ENCODE data around the gene RND3. TPM values are rescaled to one million over a fixed set of nuclear protein-coding genes. Genes with fewer than 3 reads are reported as not detected.

Gene RND3
- total and polyA plus RNA-seq, 9 donors = 2.5 to 23.0 (median 11.4) TPM

DNA sequence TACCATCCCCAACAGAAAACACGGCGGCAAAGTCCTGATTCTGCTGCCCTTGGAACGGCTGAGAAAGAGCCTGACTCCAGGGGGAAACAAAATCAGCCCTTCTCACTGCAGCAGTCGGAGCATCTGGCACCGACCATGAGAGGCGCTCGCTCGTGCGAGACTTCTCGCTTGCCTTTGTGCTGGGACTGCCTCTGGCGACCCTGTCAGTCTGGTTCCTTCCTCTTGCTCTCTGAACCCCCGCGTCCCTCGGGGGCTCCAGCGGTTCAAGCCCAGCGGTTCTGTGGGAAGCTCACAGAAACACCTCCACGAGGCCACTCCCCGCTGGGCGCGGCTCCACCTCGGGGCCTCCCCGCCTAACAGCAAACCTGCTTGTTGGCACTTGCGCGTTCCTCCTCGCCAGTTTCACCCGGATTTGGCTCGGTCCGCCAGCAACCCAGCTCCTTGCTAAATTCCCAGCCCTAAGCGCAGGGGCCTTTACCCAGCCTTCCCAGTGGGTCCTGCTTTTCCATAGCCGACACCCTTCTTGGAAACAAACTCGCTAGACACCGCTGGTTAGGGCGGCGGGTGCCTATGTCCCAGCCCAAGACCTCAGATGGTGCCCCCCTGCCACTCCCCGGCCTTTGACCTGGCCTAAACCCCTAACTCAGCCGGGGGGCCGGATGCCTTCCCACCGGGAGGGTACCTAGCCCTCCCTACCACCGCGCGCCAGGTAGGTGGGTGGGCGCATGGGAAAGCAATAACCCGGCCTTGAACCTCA lies 2.2 kb downstream of the RND3 start:
- intact Hi-C loops (cut with DNase I) = loop anchor here in 3 of 4 donors (5.0 to 10.0 kb wide), 3 partner anchors 883 to 893 kb away; no protein-coding TSS in a partner anchor
- WGBS, 3 donors = 0 to 1% (median 0%) methylated on average over 40 to 43 of the region's 43 CpGs
- DNase-seq = peak; percentile 33 to 71 (median 53)
- Histone ChIP-seq H3K4me1 (ENCODE audit: insufficient read depth) (peaks cover 1% of the 10 kb centered on the region), H3K4me3 (peak overlapping the region; percentile 64), H3K36me3 (no peaks in the 10 kb centered on the region), H3K27ac (peak overlapping the region in 1 of 2 donors; percentile 49), H3K27me3 (no peaks in the 10 kb centered on the region), H3K9me3 (no peaks in the 10 kb centered on the region)
- TF ChIP-seq POLR2A (IDR thresholded peaks at IDR 0.05) = no peak
- TF ChIP-seq, protein P1, sequence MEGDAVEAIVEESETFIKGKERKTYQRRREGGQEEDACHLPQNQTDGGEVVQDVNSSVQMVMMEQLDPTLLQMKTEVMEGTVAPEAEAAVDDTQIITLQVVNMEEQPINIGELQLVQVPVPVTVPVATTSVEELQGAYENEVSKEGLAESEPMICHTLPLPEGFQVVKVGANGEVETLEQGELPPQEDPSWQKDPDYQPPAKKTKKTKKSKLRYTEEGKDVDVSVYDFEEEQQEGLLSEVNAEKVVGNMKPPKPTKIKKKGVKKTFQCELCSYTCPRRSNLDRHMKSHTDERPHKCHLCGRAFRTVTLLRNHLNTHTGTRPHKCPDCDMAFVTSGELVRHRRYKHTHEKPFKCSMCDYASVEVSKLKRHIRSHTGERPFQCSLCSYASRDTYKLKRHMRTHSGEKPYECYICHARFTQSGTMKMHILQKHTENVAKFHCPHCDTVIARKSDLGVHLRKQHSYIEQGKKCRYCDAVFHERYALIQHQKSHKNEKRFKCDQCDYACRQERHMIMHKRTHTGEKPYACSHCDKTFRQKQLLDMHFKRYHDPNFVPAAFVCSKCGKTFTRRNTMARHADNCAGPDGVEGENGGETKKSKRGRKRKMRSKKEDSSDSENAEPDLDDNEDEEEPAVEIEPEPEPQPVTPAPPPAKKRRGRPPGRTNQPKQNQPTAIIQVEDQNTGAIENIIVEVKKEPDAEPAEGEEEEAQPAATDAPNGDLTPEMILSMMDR (IDR thresholded peaks at IDR 0.05) = peak in 1 of 3 donors; percentile 19

DNA sequence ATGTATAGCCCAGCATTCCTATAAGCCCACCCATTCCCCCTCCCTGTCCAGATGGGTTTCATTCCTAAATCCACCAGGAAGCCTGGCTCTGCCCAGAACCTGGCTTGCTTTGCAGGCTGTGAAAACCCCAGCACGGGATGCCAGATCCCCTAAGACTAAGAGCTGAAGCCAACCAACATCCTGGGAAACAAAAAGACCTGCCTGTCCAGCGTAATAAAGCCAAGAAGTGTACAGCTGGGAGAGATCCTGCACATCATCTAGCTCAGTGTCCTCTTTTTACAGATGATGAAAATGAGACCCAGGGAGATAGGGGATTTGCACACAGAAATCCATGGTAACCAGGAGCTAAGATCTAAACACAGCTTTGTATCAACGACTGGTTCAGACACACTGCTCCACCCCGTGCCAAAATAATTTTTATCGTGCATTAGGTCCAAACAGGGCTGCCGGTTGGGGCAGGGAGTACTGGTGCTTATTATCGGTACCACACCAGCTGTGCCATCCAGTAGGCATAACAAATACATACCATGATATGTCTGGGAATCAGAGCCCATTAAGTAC lies 2.9 kb downstream of the RND3 start:
- intact Hi-C loops (cut with DNase I) = loop anchor here in 3 of 4 donors (5.0 to 10.0 kb wide), 3 partner anchors 882 to 892 kb away; no protein-coding TSS in a partner anchor
- no peaks in the 10 kb centered on the region for H3K36me3 ChIP-seq
- WGBS, 3 donors = 11 to 20% (median 14%) methylated on average over 7 of the region's 7 CpGs
- DNase-seq = no peak
- H3K27ac ChIP-seq = no peak overlapping the region
- TF ChIP-seq POLR2A (IDR thresholded peaks at IDR 0.05) (no peak), EP300 (IDR thresholded peaks at IDR 0.05) (no peak)
- TF ChIP-seq, protein P1 (IDR thresholded peaks at IDR 0.05) = no peak
- no peaks in the 10 kb centered on the region for H3K9me3 ChIP-seq
- H3K27me3 ChIP-seq = no peaks in the 10 kb centered on the region
- peaks cover 1% of the 10 kb centered on the region for H3K4me1 ChIP-seq (ENCODE audit: insufficient read depth)
- peak overlapping the region; percentile 64 for H3K4me3 ChIP-seq

DNA sequence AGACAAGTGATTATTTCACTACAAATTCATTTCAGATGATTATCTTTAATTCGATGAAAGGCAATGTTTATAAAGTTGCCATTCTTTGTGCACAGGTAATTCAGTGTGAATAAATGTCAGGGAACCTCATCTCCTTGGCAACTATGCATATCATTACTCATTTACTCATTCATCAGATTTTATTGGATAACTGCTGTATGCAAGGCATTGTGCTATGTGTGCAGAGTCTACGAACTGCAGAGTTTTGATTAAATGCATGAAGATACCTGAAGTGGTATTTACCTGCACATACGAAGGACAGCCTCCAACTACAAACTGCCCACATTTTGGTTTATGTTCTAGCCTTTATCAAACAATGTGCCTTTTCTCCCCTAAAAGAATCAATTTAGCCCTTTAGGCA lies 3.5 kb downstream of the RND3 start:
- 73 to 84% (median 78%) methylated on average over 3 of the region's 3 CpGs for WGBS, 3 donors
- TF ChIP-seq, protein P1 (IDR thresholded peaks at IDR 0.05) = no peak
- TF ChIP-seq POLR2A (IDR thresholded peaks at IDR 0.05) (no peak), EP300 (IDR thresholded peaks at IDR 0.05) (no peak)
- H3K9me3 ChIP-seq = no peaks in the 10 kb centered on the region
- intact Hi-C loops (cut with DNase I) = loop anchor here in 1 of 4 donors (10.0 kb wide), 1 partner anchor 889 kb away; no protein-coding TSS in a partner anchor
- no peak overlapping the region for H3K4me3 ChIP-seq
- no peaks in the 10 kb centered on the region for H3K27me3 ChIP-seq
- no peak for DNase-seq
- H3K4me1 ChIP-seq (ENCODE audit: insufficient read depth) = peaks cover 1% of the 10 kb centered on the region
- no peaks in the 10 kb centered on the region for H3K36me3 ChIP-seq
- H3K27ac ChIP-seq = no peak overlapping the region

DNA sequence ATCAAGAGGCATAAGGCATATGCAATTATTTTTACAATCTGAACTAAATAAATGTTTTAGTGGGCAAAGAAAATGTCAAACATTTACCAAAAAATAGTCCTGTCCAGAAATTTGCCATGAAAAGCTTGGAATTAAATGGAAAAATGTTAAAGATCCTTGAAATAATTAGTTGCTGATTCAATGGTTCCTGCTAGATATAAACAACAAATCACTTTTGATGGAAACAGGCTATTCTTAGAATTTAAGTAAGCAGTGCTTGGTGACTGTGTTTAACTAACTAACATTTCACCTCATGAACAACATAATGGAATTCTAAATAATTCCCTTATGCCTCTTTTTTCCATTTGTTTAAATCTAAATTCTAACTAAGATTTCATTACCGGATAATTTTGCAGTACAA lies 3.9 kb downstream of the RND3 start:
- H3K4me1 ChIP-seq (ENCODE audit: insufficient read depth) = peaks cover 1% of the 10 kb centered on the region
- TF ChIP-seq POLR2A (IDR thresholded peaks at IDR 0.05) = no peak
- TF ChIP-seq EP300 (IDR thresholded peaks at IDR 0.05) = no peak
- TF ChIP-seq, protein P1 (IDR thresholded peaks at IDR 0.05) = no peak
- intact Hi-C loops (cut with DNase I) = loop anchor here in 1 of 4 donors (10.0 kb wide), 1 partner anchor 889 kb away; no protein-coding TSS in a partner anchor
- no peak overlapping the region for H3K27ac ChIP-seq
- no peaks in the 10 kb centered on the region for H3K27me3 ChIP-seq
- no peaks in the 10 kb centered on the region for H3K36me3 ChIP-seq
- no peak overlapping the region for H3K4me3 ChIP-seq
- WGBS, 3 donors = 89 to 93% (median 93%) methylated on average over 1 of the region's 1 CpG
- H3K9me3 ChIP-seq = no peaks in the 10 kb centered on the region
- DNase-seq = no peak

Measured in ovary (tissue), 9 donors.